ENCODE data around the gene TOR1B.

DNA sequence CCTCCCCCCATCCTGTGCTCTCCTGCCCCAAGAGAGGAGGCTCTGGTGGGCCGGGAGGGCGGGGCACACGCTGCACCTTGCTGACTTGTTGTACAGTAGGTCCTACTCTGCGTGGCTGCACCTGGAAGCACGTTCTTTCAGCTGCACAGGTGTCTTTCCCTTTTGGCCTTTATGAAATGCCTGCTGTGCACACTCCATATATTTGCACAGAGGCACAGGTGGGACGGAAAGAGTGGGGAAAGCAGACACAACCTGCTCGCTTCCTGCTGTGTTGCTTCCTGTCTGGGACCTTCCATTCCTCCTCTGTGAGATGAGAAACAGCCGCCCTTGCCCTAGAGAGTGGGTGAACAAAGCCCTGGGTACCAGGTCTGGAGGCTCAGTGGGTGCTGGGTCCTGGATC is 37.0 kb downstream of the TOR1B start:
- TF ChIP-seq, protein P1, sequence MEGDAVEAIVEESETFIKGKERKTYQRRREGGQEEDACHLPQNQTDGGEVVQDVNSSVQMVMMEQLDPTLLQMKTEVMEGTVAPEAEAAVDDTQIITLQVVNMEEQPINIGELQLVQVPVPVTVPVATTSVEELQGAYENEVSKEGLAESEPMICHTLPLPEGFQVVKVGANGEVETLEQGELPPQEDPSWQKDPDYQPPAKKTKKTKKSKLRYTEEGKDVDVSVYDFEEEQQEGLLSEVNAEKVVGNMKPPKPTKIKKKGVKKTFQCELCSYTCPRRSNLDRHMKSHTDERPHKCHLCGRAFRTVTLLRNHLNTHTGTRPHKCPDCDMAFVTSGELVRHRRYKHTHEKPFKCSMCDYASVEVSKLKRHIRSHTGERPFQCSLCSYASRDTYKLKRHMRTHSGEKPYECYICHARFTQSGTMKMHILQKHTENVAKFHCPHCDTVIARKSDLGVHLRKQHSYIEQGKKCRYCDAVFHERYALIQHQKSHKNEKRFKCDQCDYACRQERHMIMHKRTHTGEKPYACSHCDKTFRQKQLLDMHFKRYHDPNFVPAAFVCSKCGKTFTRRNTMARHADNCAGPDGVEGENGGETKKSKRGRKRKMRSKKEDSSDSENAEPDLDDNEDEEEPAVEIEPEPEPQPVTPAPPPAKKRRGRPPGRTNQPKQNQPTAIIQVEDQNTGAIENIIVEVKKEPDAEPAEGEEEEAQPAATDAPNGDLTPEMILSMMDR (IDR thresholded peaks at IDR 0.05) = no peak
- no peak for TF ChIP-seq POLR2A (IDR thresholded peaks at IDR 0.05)
